HG02970 (cell line): ENCODE results near the gene LYAR.

ENCODE experiments used
- ATAC-seq: cut with Tn5 transposase; IDR thresholded peaks from one replicate; pipeline ENCODE4 v1.9.1; 2021; ENCODE audit warnings: mild to moderate bottlenecking, moderate library complexity, moderate number of reproducible peaks; ENCODE audit not compliant: unreplicated experiment, low FRiP score

Gene LYAR

DNA sequence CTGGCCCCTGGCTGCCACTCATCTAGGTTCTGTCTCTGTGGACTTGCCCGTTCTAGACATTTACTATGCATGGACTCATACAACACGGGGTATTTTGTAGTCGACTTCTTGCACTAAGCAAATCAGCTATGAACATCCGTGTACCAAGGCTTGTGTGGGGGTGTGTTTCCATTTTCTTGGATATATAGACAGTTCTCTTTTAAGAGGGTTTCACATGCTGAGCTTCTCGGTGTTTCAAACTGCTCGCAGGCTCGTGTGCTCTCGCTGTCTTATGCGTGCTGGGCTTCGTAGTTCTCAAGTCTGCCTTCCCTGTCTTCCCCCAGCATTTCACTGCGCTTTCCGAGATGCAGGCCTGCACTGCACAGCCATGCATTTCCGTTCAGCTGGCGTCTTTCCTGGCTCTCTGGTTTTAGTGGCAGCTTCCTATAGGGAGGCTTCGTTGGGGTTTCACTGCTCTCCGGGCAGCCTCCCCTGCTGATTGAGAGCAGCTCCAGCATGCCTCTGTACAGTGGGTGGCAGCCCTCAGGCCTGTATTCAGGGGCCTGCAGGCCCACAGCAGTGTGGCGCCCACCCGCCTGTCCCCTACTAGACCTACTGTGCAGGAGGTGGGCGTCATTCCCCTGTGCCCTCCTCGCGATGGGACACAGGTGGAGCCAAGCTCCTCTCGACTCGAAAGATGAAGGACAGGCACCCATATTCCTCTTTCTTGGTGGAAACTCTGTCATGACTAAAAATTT is 27.7 kb upstream of the LYAR start:
- no peak for ATAC-seq

DNA sequence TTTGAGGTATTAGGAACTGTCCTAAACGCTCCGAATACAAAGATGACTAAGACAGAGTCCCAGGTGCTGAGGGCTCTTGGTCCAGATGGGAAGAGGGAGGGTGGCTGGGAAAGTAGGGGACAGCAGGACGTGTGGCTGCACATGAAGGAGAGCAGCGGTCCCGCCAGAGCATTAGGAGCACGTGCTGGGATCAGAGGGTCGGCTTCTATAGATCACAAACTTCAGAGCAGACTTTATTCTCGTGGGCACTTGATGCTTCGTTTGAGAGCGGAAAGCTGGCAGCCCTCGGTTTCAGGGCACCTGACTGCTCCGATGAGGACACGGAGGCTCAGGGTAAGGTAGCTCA is 26.2 kb upstream of the LYAR start:
- ATAC-seq: no peak

DNA sequence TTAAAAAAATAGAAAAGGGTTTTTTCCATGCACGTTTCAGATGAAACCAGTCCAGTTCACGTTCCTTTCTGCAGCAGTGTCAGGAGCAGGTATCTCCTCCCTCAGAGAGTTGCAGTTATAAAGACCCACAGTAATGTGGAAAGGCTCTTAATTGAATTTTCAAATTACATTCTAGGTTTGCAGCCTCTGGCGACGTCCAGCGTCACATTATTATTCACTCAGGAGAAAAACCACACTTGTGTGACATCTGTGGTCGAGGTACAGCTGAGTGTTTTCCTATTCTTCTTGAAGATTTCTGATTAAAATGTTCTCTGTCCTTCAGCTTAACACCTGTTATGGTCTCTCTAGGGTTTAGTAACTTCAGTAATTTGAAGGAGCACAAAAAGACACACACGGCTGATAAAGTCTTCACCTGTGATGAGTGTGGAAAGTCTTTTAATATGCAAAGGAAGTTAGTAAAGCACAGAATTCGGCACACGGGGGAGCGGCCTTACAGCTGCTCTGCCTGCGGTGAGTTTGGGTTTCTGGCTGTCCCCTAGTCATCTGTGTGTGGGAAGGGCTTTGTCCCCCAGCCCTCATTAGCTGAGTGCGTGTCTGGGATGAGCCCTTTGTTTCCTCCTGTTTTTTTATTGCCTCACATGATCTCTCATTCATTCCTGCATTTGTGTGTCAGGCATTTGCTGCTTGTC is 25.7 kb upstream of the LYAR start:
- ATAC-seq: no peak

DNA sequence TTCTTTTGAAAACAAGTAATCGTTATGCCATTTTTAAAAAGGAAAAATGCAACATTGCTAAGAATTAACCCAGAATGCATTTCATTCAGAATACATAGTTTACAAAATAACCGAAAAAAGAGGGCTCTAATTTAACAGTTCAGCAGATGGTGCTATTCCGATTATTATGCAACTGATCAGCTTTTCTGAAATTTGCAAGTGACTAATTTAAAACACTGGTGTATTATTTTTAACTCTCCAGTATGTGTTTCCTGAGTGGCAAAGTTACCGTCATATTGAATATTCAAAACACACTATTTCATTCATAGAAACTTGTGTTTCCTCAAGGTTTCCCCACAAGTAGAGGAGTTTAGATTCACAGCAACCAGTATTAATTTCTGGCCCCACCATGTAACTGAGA is 21.2 kb upstream of the LYAR start:
- ATAC-seq: no peak

DNA sequence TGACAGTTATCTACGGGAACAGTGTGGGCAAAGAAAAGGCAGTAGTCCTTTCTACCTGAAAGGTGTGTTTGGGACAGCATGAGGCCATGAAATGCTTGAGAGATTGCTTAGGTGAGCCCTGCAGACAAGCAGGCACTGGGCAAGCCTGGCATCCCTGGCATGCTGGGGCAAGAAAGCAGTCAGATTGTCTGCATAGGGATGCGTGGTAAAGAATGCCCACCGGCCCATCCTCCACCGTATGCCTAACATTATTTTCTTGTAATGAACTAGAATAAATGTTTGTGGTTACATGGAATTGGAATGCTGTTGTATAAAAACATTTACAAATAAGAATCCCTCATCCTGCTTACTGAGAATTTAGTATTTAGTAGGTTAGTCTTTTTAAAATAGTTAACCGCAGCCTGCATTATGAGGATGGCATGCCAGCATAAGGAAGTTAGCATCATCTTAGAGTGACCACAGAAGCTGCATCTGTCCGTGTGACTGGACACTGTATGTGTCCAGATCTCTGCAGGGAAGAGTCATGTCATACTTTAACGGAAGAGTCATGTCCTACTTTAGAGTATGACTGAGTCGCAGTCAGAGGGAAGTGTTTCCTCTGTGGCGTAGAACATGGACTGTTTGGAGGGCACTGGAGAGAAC is 19.0 kb upstream of the LYAR start:
- no peak for ATAC-seq

DNA sequence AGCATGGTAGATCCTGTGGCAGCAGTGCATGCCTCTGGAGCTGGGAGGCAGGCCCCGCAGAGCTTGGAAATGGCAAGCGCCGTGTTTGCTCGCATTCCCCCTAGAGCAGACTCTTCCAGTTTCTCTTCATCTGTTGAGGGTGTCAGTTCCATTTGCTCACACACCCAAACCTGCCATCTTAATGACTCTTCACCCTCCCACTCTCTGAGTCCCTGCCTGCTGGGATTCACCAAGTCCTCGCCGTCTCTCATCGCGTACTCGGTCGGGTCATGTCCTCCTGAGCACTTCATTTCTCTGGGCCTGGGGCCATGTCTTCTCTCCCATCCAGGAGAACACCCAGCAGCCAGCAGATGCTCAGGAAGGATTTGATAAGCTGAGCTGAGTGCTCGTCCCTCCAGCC is 17.0 kb upstream of the LYAR start:
- ATAC-seq: no peak

DNA sequence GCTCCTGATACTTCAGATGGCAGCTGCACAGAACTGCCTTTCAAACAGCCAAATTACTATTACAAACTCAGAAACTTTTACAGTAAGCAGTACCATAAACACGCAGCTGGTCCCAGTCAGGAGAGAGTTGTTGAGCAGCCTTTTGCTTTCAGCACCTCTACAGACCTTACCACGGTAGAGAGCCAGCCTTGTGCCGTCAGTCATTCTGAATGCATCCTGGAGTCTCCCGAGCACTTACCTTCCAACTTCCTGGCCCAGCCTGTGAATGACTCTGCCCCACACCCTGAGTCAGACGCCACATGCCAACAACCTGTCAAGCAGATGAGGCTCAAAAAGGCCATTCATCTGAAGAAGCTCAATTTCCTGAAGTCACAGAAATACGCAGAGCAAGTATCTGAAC is 12.5 kb upstream of the LYAR start:
- ATAC-seq: no peak

DNA sequence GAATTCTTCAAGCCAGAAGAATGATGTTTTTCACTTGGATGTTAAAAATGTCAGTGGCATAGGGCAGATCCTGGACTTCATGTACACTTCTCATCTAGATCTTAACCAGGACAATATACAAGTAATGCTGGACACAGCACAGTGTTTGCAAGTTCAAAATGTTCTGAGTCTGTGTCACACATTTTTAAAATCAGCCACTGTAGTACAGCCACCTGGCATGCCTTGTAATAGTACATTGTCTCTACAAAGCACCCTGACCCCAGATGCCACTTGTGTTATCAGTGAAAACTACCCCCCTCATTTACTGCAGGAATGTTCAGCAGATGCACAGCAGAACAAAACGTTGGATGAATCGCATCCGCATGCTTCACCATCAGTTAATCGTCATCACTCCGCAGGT is 12.0 kb upstream of the LYAR start:
- no peak for ATAC-seq

DNA sequence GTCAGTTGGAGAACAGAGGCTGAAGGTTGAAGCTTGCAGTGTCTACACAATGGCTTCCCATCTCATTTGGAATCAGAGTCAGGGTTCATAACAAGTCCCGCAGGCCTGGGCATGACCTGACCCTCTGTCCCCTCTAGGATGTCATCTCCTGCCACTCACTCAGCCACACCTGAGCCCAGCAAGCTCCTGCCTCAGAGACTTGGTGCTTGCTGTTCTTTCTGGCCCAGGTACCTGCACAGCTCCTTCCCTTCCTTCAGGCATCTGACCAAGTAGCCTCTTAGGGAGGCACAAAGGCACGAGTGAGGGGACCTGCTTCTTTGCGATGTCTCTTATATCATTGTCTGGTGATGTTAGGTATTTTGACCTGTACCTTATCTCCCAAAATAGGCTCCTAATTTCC is 9.1 kb upstream of the LYAR start:
- ATAC-seq: no peak

DNA sequence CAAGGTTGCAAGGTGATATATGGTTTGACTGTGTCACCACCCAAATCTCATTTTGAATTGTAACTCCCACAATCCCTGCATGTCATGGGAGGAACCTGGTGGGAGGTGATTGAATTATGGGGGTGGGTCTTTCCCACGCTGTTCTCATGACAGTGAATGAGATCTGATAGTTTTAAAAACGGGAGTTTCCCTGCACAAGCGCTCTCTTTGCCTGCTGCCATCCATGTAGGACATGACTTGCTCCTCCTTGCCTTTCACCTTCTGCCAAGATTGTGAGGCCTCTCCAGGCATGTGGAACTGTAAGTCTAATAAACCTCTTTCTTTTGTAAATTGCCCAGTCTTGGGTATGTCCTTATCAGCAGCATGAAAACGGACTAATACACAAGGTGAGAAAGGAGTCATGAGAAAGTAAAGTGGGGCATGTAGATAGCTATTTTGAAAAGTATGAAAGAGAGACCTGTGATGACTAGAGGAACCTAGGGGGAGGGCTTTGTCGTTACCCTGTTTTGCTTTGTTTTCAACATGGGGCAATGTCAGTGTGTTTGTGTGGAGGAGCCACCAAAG is 6.4 kb upstream of the LYAR start:
- ATAC-seq: no peak

DNA sequence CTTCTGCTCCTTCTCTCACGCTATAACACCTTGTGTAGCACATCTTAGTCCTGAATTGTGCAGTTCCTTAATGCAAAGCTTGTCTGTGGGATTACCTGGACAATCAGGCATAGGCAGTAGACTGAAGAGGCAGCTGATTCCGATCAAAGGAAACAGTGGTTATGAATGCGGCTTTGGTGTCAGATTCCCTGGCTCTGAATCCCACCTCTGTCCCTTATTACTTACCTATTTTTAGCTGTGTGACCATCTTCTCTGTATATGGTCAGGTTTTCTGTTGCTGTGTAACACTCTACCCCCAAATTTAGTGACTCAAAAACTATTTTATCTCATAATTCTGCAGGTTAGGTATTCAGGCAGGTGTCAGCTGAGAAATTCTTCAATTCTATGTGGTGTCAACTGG is 3.3 kb upstream of the LYAR start:
- ATAC-seq: no peak

DNA sequence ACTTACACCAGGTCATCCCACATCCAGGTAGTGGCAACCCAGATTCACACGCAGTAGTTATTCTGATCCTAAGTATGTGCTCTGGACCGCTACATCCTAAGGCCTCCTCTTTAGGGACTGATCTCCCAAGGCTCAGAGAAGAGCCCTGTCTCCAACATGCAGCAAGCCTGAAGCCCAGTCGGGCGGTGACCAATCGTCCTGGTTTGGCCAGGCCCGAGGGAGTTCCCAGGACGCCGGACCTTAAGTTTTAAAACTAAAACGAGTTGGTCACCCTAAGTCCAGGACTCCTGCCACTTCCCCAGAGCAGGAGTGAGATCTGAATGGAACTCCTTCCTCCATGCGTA is 385 bp downstream of the LYAR start:
- peak; percentile 13 for ATAC-seq

DNA sequence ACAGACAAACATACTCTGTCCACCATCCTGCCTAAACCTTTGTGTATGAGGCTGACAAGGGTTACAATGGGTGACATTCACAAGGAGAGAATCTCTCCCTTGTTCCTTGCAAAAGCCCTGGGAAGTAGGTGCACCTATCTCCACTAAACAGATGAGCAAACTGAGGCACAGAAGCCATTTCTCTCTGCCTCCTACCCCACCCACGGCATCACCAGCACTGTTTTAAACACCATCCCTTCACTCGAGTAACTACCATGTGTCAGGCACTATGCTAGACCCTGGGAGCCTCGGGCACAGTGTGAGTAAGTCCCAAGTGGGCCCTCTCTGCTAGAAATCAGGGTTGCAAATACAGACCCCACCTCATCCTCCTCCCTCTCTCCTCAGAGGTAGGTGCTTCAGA is 899 bp downstream of the LYAR start:
- no peak for ATAC-seq

DNA sequence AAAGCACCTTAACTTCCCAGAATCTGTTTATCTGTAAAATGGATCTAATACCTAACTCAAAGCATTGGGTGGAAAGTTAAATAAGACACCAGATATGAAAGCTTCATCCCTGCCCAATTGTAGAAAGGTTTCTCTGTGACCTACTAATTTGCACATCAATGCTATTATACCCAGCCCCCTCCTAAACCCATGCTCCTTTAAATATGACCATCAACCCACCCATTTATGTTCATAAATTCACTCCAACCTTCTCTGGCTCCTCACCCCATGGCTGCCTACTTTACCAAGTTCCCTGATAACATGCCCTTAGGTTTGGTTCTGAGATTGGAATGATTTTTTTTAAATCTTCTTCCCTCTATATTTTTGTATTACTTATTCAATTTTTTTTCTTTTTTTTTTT is 1.9 kb downstream of the LYAR start:
- ATAC-seq: no peak

DNA sequence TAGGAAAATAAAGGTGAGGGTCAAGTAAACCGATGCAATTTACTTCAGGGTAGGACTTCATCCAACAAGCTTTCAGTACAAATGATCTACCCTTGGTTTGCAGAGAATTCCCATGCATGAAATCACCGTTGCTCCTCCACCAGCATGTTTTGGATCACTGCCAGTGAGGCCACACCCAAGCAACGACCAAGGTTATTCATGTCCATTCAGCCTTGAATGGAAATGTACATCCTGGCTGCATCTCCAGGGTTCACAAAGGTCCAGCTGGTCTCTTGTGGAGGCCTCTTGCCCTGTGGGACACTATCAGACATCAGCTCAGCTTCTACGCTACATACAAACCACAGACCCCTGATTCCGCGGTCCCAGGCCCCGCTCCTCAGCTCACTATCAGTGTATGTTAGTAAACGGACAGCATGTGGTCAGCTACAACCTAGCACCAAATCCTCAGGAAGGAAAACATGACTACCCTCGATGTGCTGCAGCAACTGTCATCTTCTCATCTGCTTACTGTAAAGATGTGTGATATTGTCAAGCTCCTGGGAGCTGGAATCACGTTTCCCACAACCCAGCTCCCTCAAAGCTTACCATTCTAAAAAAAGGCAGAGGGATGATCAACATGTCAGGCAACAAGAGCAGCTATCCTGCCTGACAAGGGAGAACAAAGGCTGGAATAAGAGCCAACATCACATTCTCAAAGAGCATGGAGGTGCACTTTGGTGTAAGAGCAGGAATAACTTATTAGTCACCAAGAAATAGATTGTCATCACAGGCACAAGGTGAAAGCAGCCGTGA is 4.9 kb downstream of the LYAR start:
- no peak for ATAC-seq

DNA sequence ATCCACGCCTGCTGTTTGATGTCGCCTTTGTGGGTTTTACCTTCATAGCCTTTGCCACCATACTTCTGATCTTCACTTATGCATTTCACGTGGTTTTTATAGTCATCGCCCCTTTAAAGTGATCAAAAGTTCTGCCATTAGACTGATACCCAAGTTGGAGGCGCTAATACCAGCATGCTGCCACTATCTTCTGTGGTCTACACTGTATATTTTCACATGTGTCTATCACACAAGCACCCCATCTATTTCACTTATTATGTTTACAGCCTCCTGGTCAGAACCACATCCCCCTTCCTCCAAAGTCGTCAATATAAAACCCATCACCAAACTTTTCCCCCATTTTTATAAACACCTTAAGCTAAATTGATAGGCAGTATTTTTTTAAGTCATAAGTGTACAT is 8.2 kb downstream of the LYAR start:
- ATAC-seq: no peak

DNA sequence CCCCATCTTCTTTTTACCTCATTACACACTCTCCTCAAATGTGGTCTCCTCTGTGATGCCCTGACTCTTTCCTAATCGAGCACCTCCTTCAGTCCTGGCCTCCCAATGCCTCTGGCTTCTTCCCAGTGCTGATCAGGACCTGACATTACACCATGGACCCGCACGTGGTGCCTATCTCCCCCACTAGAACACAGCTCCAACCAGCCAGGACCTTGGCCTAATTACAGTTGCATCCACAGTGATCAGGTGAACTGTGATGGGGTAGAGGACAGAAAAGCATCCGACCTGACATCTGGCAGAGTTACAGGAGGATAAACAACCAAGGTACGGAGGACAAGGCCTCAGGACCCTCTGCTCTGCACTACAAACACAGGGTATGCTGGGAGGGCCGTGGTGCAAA is 12.4 kb downstream of the LYAR start:
- ATAC-seq: no peak

DNA sequence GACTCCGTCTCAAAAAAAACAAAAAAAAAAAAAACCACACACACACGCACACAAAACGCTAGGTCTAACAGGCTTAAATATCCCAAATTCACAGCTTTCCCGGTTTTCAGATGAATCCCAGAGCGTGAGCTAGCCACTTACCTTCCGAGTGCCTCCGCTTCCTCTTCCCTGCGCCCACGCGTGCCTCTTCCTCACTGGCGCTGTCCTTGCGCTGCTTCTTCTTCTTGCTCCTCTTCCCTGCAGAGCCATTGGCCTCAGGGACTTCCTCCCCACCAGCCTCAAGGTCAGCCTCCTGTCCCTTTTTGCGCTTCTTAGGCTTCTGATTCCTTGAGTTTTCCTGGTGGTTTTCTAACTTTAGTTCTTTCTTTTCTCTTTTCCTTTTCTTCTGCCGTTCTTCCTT is 15.7 kb downstream of the LYAR start:
- no peak for ATAC-seq

DNA sequence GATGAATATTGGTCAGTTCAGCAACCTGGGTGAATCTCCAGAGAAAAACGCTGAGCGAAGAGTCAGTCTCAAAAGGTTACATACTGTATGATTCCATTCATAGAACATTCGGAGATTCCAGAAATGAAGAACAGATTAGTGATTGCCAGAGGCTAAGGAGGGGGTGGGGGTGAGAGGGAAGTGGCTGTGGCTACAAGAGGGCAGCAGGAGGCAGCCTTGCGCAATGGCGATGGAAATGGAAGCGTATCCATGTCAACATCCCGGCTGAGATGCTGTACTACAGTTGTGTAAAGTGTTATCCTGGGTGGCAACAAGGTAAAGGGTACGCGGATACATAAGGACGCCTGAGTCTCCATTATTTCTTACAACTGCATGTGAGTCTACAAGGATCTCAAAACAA is 18.0 kb downstream of the LYAR start:
- ATAC-seq: no peak

DNA sequence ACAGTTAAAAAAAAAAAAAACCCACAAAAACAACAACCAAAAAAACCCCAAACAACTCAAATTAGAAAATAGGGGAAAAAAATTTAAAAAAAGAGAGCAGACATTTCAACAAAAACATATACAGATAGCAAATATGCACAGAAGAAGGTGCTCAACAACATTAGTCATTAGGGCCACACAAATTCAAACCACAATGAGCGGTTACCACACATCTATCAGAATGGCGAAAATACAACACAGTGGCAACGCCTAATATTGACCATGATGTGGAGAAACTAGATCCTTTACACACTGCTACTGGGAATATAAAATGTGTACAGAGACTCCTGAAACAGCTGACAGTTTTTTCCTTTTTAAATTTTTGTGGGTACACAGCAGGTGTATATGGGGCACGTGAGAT is 19.4 kb downstream of the LYAR start:
- no peak for ATAC-seq

DNA sequence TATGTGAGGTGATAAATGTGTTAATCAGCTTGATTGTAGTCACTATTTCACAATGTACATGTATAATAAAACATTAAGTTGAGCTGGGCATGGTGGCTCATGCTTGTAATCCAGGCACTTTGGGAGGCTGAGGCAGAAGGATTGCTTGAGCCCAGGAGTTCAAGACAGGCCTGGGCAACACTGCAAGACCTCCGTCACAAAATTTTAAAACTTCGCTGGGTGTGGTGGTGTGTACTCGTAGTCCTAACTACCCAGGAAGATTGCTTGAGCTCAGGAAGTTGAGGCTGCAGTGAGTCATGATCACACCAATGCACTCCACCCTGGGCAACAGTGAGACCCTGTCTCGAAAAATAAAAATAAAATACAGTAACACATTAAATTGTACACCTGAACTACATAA is 20.1 kb downstream of the LYAR start:
- no peak for ATAC-seq
